Measurements from ENCODE around the gene ANKRD40.
"Not testable (repeated sequence)": the region's sequence is repeated elsewhere in the genome, so short reads cannot be mapped to it uniquely, and the experiment has no call there.

ANKRD40 gene

DNA sequence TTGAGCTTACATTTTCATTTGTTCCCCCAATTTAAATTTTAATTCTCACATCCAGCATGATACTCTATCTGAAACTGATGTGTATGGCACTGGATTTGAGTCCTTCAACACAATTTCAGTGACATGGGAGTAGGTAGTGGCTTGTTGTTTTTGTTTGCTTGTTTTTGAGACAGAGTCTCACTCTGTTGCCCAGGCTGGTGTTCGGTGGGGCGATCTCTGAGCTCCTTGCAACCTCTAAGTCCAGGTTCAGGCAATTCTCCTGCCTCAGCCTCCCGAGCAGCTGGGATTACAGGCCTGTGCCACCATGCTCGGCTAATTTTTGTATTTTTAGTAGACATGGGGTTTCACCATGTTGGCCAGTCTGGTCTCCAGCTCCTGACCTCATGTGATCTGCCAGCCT, 1.3 kb upstream of the ANKRD40 start:
- Histone ChIP-seq H3K4me1 (ENCODE audit: control insufficient read depth in 1 of 2, insufficient read depth in 2 of 2, low read length in 2 of 2) (peaks cover 10 to 26% of the 10 kb centered on the region in 2 donors), H3K27ac (ENCODE audit: low read length) (peak overlapping the region; percentile 100), H3K4me3 (ENCODE audit: low read depth in 1 of 2, low read length in 2 of 2) (peak overlapping the region in 1 of 2 donors; percentile 88)
- H3K27me3 ChIP-seq (ENCODE audit: low read depth, low read length); H3K9me3 ChIP-seq (ENCODE audit: control insufficient read depth in 1 of 2, low read length in 2 of 2); H3K36me3 ChIP-seq (ENCODE audit: control insufficient read depth in 1 of 2, insufficient read depth in 2 of 2, low read length in 2 of 2): not testable (repeated sequence)

DNA sequence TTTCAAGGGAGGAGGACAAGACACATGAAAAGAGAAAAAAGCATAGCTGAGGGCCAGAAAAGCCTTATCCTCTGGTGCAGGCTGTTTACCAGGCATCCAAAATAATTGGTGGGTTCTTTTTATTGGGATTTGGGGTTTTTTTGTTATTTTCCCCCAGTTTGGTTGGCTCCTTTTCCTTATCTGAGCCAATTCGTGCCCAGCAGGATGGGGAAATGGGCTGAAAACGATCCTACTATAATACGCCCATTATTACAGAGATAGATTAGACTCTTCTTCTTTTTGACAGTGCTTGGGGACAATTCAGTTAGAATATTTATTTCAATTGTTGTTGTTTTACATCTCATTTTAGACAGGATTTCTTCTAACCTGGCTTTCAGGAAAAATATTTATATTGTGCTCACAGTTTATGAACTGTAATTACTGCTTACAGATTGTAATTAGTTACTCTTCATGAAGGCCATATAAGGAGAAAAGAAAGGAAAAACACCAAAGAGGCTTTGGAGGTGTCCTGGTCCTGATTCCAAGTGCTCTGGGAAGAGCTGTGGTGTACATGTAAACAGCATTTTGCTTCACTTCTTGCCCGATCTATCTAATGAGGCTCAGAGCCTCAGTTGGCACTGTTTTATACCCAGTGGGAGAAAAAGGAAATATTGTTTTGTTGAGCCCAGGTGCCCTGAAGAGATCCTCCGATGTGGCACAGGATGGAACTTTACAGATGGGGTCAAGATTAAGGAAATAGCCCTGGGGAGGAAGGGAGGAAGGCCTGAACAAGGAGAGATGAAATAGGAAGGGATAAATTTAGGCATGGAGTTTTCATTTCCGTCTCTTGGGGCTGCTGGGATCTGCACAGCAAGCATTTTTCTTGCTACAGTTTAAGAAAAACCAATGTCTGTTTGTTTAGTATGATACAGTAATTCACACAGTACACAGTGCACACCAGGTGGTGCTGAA, 611 bp upstream of the ANKRD40 start:
- H3K4me3 ChIP-seq (ENCODE audit: low read depth in 1 of 2, low read length in 2 of 2): peak overlapping the region; percentile 74 to 88
- H3K4me1 ChIP-seq (ENCODE audit: control insufficient read depth in 1 of 2, insufficient read depth in 2 of 2, low read length in 2 of 2): peaks cover 13 to 34% of the 10 kb centered on the region in 2 donors
- no peaks in the 10 kb centered on the region for H3K27me3 ChIP-seq (ENCODE audit: low read depth, low read length)
- H3K27ac ChIP-seq (ENCODE audit: low read length): peak overlapping the region; percentile 100
- H3K9me3 ChIP-seq (ENCODE audit: control insufficient read depth in 1 of 2, low read length in 2 of 2): no peaks in the 10 kb centered on the region
- peaks cover 0 to 9% of the 10 kb centered on the region in 2 donors for H3K36me3 ChIP-seq (ENCODE audit: control insufficient read depth in 1 of 2, insufficient read depth in 2 of 2, low read length in 2 of 2)

DNA sequence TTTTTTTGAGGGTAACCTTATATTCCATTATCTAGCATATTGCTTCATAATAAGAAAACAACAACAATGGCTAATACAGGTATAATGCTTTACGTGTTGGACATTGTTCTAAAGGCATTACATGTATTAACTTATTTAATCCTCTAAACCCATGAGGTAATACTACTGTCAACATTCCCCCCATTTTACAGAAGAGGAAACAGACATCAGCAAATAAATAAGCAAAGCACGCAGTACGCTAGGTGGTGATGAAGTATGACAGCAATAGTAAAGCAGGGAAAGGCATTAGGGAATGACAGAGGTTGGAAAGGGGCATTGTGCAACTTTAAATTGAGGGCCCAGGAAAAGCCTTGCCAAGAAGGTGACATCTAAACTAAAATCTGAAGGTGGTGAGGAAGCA, 4.6 kb downstream of the ANKRD40 start:
- no peaks in the 10 kb centered on the region for H3K27me3 ChIP-seq (ENCODE audit: low read depth, low read length)
- no peak overlapping the region for H3K4me3 ChIP-seq (ENCODE audit: low read depth in 1 of 2, low read length in 2 of 2)
- H3K27ac ChIP-seq (ENCODE audit: low read length): no peak overlapping the region
- H3K36me3 ChIP-seq (ENCODE audit: control insufficient read depth in 1 of 2, insufficient read depth in 2 of 2, low read length in 2 of 2): peaks cover 8 to 26% of the 10 kb centered on the region in 2 donors
- H3K9me3 ChIP-seq (ENCODE audit: control insufficient read depth in 1 of 2, low read length in 2 of 2): no peaks in the 10 kb centered on the region
- H3K4me1 ChIP-seq (ENCODE audit: control insufficient read depth in 1 of 2, insufficient read depth in 2 of 2, low read length in 2 of 2): peaks cover 4 to 24% of the 10 kb centered on the region in 2 donors

DNA sequence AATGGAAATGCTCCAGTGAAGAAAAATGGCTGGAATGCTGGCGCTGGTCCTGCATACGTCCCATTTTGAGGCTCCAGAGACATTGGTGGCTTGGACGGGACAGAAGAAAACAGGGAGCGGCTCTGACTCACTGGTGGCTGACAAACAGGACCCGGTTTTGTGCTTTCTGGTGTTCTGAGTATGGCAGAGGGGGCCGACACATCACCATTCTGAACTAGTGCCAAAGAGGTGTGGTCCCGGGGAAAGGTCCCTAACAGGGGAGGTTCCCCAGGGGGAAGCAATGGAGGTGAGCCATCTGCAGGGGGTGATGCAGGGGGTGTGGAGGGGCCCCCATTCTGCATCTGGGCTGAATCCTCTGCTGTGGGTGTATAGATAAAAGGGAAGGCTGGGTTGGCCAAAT, 8.3 kb downstream of the ANKRD40 start:
- H3K9me3 ChIP-seq (ENCODE audit: control insufficient read depth in 1 of 2, low read length in 2 of 2): no peaks in the 10 kb centered on the region
- H3K4me1 ChIP-seq (ENCODE audit: control insufficient read depth in 1 of 2, insufficient read depth in 2 of 2, low read length in 2 of 2): peaks cover 3 to 21% of the 10 kb centered on the region in 2 donors
- no peak overlapping the region for H3K4me3 ChIP-seq (ENCODE audit: low read depth in 1 of 2, low read length in 2 of 2)
- H3K27ac ChIP-seq (ENCODE audit: low read length): no peak overlapping the region
- no peaks in the 10 kb centered on the region for H3K27me3 ChIP-seq (ENCODE audit: low read depth, low read length)
- peaks cover 35 to 51% of the 10 kb centered on the region in 2 donors for H3K36me3 ChIP-seq (ENCODE audit: control insufficient read depth in 1 of 2, insufficient read depth in 2 of 2, low read length in 2 of 2)

DNA sequence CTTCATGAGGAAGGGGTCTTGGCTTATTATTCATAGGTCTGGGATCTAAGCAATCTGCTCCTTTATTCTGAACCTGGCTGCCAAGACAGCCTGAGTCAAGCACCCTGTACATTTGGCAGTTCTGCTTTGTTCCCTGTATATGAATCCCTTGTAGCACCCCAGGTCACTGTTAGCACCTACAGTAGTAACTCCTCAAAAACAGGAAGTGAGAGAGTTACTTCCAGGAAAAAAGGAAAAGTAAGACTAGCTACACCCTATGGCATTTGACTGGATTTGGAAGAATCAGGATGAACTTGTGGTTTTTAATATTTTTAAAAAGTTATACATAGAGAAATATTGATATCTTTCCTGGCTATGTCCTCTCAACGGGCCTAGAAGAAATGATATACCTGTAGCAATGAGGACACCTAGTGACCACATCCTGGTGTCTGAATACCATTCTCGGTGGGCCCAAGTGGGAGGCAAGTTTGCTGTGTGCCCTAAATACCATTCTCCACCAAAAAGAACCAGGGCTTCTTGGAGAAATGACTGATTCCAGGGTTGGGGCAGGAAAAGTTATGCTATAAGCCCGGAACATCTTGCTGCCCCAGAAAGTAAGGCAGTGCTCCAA, 9.9 kb downstream of the ANKRD40 start:
- no peak overlapping the region for H3K27ac ChIP-seq (ENCODE audit: low read length)
- no peak overlapping the region for H3K4me3 ChIP-seq (ENCODE audit: low read depth in 1 of 2, low read length in 2 of 2)
- no peaks in the 10 kb centered on the region for H3K9me3 ChIP-seq (ENCODE audit: control insufficient read depth in 1 of 2, low read length in 2 of 2)
- H3K27me3 ChIP-seq (ENCODE audit: low read depth, low read length): no peaks in the 10 kb centered on the region
- H3K4me1 ChIP-seq (ENCODE audit: control insufficient read depth in 1 of 2, insufficient read depth in 2 of 2, low read length in 2 of 2): peaks cover 2 to 17% of the 10 kb centered on the region in 2 donors
- H3K36me3 ChIP-seq (ENCODE audit: control insufficient read depth in 1 of 2, insufficient read depth in 2 of 2, low read length in 2 of 2): peaks cover 39 to 51% of the 10 kb centered on the region in 2 donors

DNA sequence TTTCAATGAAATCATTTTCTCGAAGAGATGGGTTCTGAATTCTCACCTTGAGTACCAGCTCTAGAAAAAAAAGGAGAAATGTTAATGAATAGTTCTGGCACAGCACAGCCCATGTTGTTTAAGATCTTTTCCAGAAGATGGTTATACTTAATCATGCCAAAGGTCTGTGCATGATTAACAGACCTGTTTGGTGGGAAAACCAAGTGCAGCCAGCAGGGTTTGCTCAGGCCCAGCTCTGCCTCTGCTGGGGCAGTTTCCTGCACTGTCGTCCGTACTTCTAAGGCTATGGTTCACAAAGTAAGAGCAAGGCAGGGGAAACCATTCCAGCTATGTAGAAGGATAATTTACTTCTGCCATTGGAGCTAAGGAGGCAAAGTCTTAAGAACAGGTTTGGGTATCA, 10.7 kb downstream of the ANKRD40 start:
- no peaks in the 10 kb centered on the region for H3K9me3 ChIP-seq (ENCODE audit: control insufficient read depth in 1 of 2, low read length in 2 of 2)
- no peak overlapping the region for H3K27ac ChIP-seq (ENCODE audit: low read length)
- no peak overlapping the region for H3K4me3 ChIP-seq (ENCODE audit: low read depth in 1 of 2, low read length in 2 of 2)
- no peaks in the 10 kb centered on the region for H3K27me3 ChIP-seq (ENCODE audit: low read depth, low read length)
- H3K36me3 ChIP-seq (ENCODE audit: control insufficient read depth in 1 of 2, insufficient read depth in 2 of 2, low read length in 2 of 2): peaks cover 39 to 51% of the 10 kb centered on the region in 2 donors
- H3K4me1 ChIP-seq (ENCODE audit: control insufficient read depth in 1 of 2, insufficient read depth in 2 of 2, low read length in 2 of 2): peaks cover 9 to 24% of the 10 kb centered on the region in 2 donors

DNA sequence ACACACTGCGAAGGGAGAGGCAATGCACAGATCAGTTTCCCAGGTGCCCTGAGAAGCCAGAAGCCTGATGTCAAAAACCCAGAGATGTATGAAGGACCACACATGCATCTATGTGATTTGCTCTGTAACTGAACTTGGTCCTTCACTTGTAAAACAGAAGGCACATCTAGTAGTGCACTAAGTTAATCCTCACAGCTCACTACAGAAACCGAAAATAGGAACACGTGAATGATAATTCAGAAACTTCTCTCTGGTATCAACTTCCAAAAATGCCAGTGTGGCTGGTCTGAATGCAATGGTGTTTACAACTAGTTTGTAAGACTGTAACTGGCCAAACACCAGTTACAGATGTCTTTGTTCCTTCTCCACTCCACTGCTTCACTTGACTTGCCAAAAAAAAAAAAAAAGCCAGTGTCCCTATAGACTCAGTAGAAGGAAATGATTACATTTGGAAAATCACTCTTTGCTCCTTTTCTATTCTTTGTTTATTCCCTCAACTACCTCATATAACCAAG, 11.3 kb downstream of the ANKRD40 start:
- peaks cover 12 to 30% of the 10 kb centered on the region in 2 donors for H3K4me1 ChIP-seq (ENCODE audit: control insufficient read depth in 1 of 2, insufficient read depth in 2 of 2, low read length in 2 of 2)
- peaks cover 39 to 51% of the 10 kb centered on the region in 2 donors for H3K36me3 ChIP-seq (ENCODE audit: control insufficient read depth in 1 of 2, insufficient read depth in 2 of 2, low read length in 2 of 2)
- H3K27ac ChIP-seq (ENCODE audit: low read length): no peak overlapping the region

DNA sequence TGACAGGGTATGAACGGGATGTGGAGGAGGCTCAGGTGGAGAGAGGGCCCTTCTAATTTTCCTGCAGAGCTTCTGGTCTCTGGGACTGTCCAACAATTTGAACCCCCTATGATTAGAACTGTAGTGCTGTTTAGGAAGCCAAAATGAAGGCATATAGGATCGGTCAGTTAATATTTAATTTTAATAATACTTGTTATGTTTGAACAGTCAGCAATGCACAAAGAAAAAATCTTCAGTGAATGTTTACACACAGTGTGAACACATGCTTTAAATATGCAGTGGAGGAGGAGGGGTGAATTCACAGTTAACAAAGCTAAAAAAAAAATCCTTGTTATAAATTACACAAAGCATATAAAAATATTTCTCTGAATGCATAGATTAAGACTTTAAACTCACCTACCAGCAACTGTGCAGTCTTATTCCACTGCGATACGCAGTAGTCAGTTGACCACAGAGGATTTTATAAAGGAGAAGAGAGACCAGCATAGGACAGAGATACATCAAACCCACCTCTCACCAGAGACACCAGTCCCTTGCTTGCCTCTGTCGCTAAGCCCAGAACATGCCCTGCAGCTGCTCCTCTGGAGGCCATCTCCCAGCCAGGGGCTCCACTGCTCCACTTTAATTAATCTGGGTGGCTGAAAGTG, 14.6 kb downstream of the ANKRD40 start:
- Histone ChIP-seq H3K4me3 (ENCODE audit: low read depth in 1 of 2, low read length in 2 of 2) (no peak overlapping the region), H3K27me3 (ENCODE audit: low read depth, low read length) (no peaks in the 10 kb centered on the region), H3K27ac (ENCODE audit: low read length) (peak overlapping the region; percentile 81), H3K9me3 (ENCODE audit: control insufficient read depth in 1 of 2, low read length in 2 of 2) (no peaks in the 10 kb centered on the region), H3K36me3 (ENCODE audit: control insufficient read depth in 1 of 2, insufficient read depth in 2 of 2, low read length in 2 of 2) (peaks cover 30% of the 10 kb centered on the region in 2 donors), H3K4me1 (ENCODE audit: control insufficient read depth in 1 of 2, insufficient read depth in 2 of 2, low read length in 2 of 2) (peaks cover 18 to 53% of the 10 kb centered on the region in 2 donors)

More for the DNA sequence above, 11.3 kb downstream of the ANKRD40 start:
- Histone ChIP-seq H3K4me3 (ENCODE audit: low read depth in 1 of 2, low read length in 2 of 2) (no peak overlapping the region), H3K27me3 (ENCODE audit: low read depth, low read length) (no peaks in the 10 kb centered on the region), H3K9me3 (ENCODE audit: control insufficient read depth in 1 of 2, low read length in 2 of 2) (no peaks in the 10 kb centered on the region)

DNA sequence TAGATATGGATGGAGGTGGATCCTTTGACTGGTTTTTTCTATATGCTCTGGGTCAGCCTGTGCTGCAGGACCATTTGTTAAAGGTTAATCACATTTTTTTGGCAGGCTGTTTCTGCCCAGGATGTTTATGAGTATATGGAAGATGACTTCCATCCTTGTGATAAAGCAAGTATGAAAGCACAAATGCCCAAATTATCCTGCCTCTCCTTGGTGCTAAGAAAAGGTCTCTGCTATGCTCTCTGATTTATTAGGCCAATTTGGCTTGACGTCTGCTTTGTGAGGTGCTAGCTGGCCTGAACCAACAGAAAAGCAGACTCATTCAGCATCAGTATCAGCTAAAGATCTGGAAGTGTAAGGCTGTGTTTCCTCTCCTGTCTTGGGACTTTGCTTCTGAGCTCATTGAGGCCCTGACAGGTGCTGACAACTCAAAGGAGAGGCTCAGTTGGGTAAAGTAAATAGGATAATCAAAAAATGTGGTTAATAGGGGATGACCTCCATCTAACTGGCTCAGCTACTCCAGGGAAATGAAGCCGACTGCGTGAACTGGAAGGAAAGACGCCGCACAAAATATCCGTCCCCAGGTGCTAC, 15.2 kb downstream of the ANKRD40 start:
- no peaks in the 10 kb centered on the region for H3K27me3 ChIP-seq (ENCODE audit: low read depth, low read length)
- peak overlapping the region; percentile 81 for H3K27ac ChIP-seq (ENCODE audit: low read length)
- H3K4me3 ChIP-seq (ENCODE audit: low read depth in 1 of 2, low read length in 2 of 2): no peak overlapping the region
- H3K36me3 ChIP-seq (ENCODE audit: control insufficient read depth in 1 of 2, insufficient read depth in 2 of 2, low read length in 2 of 2): peaks cover 25 to 28% of the 10 kb centered on the region in 2 donors
- H3K9me3 ChIP-seq (ENCODE audit: control insufficient read depth in 1 of 2, low read length in 2 of 2): no peaks in the 10 kb centered on the region
- H3K4me1 ChIP-seq (ENCODE audit: control insufficient read depth in 1 of 2, insufficient read depth in 2 of 2, low read length in 2 of 2): peaks cover 19 to 55% of the 10 kb centered on the region in 2 donors

DNA sequence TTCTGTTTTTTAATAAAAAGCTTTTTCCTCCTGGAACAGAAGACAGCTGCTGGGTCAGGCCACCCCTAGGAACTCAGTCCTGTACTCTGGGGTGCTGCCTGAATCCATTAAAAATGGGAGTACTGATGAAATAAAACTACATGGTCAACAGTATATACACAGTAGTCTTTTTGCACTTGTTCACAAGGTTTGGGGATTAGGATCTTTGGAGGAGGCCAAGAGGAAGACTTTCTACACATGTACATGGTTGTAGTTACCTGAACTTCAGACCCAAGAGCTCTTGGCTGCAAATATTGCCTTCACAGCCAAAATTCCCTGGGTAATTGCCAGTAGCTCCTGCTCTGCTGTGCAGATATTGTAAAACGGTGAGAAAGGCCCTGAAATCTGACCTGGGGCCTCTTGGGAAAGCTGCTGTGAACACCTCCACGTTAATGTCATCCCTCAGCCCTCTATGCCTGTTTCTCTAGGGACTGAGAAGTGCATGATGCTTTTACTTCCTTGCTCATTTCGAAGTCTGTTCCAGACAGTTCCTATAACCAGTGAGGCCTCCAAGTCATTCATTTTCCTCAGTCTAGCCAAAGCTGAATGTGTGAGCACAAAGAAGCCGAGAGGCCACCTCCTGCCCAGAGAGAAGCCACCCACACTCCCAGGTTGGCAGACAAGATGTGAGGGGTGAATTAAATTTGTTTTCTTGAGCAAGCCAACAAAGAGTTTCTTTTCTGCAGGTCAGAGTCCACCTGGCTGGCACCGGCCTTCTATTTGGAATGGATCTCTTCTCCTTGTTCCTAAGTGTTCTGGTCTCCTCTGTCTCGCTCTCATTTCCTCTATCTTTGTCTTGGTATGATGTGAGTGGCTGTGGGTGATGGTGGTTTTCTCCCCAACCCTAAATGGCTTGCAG, 15.9 kb downstream of the ANKRD40 start:
- Histone ChIP-seq H3K36me3 (ENCODE audit: control insufficient read depth in 1 of 2, insufficient read depth in 2 of 2, low read length in 2 of 2) (peaks cover 18 to 21% of the 10 kb centered on the region in 2 donors), H3K27me3 (ENCODE audit: low read depth, low read length) (no peaks in the 10 kb centered on the region), H3K4me1 (ENCODE audit: control insufficient read depth in 1 of 2, insufficient read depth in 2 of 2, low read length in 2 of 2) (peaks cover 23 to 62% of the 10 kb centered on the region in 2 donors), H3K4me3 (ENCODE audit: low read depth in 1 of 2, low read length in 2 of 2) (no peak overlapping the region), H3K27ac (ENCODE audit: low read length) (peak overlapping the region; percentile 81), H3K9me3 (ENCODE audit: control insufficient read depth in 1 of 2, low read length in 2 of 2) (no peaks in the 10 kb centered on the region)
